Fibroblast of lung (primary cell): ENCODE measurements around the gene FSHR.

Source experiments
- EZH2 ChIP-seq: IDR thresholded peaks from 2 replicates; pipeline ENCODE4 v1.5.1; 2012; ENCODE audit warnings: low read length, control low read depth, mild to moderate bottlenecking; ENCODE audit errors: missing control alignments
- TF ChIP-seq, protein P1 (sequence below), 2 donors: IDR thresholded peaks in 1 of 2; conservative IDR thresholded peaks in 1 of 2; 1 replicate in 1 of 2; 2 replicates in 1 of 2; pipeline ENCODE4 v1.5.1; 2011 to 2012; ENCODE audit warnings: low read length in 2 of 2, control low read depth in 1 of 2, inconsistent platforms in 1 of 2, low read depth in 1 of 2, mild to moderate bottlenecking in 1 of 2

DNA sequence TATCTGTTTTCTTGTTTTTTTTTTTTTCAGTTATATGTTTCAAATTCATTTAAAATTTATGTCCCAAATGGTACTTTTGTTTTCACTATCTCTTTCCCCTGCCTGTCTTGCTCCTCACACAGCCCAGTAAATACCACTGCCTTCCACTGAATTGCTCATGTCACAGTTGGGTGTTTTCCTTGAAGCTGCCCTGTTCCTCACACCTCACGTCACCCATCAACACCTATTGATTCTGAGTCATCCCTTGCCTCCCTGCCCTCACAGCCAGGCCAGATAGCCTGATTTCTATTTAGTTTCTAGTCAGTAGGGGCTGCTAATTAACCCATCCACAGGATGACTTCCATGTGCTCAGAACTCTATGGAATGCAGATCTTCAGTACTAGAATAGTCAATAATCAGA lies 25.3 kb downstream of the FSHR start:
- TF ChIP-seq, protein P1, sequence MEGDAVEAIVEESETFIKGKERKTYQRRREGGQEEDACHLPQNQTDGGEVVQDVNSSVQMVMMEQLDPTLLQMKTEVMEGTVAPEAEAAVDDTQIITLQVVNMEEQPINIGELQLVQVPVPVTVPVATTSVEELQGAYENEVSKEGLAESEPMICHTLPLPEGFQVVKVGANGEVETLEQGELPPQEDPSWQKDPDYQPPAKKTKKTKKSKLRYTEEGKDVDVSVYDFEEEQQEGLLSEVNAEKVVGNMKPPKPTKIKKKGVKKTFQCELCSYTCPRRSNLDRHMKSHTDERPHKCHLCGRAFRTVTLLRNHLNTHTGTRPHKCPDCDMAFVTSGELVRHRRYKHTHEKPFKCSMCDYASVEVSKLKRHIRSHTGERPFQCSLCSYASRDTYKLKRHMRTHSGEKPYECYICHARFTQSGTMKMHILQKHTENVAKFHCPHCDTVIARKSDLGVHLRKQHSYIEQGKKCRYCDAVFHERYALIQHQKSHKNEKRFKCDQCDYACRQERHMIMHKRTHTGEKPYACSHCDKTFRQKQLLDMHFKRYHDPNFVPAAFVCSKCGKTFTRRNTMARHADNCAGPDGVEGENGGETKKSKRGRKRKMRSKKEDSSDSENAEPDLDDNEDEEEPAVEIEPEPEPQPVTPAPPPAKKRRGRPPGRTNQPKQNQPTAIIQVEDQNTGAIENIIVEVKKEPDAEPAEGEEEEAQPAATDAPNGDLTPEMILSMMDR (conservative IDR thresholded peaks at IDR 0.05 in 1 of 2, IDR thresholded peaks at IDR 0.05 in 1 of 2; ENCODE audit: low read depth in 1 of 2, low read length in 2 of 2): no peak
- no peak for TF ChIP-seq EZH2
